Tibial nerve (tissue), 4 donors: ENCODE data around the gene HARS2.

ENCODE experiments used
- EP300 ChIP-seq, 2 donors: sonication (generic); formaldehyde crosslinking; IDR thresholded peaks; one replicate each; pipeline ENCODE4 v1.6.1; 2017; ENCODE audit warnings: antibody characterized with exemption in 2 of 2, mild to moderate bottlenecking in 1 of 2
- POLR2A ChIP-seq, 2 donors: fragments of 450-650 bp; IDR thresholded peaks; one replicate each; pipeline ENCODE4 v1.6.1; 2017; ENCODE audit warnings: antibody characterized with exemption in 2 of 2, mild to moderate bottlenecking in 2 of 2, moderate library complexity in 2 of 2
- TF ChIP-seq, protein P1 (sequence below), 5 experiments: fragments of 200-600 bp in 3 of 5; fragments of 450-650 bp in 2 of 5; sonication (generic) in 3 of 5; IDR thresholded peaks; one replicate each; pipeline ENCODE4 v1.5.1; 2016 to 2019; ENCODE audit warnings: antibody characterized with exemption in 5 of 5, mild to moderate bottlenecking in 3 of 5, moderate library complexity in 2 of 5

- TF ChIP-seq, protein P1, sequence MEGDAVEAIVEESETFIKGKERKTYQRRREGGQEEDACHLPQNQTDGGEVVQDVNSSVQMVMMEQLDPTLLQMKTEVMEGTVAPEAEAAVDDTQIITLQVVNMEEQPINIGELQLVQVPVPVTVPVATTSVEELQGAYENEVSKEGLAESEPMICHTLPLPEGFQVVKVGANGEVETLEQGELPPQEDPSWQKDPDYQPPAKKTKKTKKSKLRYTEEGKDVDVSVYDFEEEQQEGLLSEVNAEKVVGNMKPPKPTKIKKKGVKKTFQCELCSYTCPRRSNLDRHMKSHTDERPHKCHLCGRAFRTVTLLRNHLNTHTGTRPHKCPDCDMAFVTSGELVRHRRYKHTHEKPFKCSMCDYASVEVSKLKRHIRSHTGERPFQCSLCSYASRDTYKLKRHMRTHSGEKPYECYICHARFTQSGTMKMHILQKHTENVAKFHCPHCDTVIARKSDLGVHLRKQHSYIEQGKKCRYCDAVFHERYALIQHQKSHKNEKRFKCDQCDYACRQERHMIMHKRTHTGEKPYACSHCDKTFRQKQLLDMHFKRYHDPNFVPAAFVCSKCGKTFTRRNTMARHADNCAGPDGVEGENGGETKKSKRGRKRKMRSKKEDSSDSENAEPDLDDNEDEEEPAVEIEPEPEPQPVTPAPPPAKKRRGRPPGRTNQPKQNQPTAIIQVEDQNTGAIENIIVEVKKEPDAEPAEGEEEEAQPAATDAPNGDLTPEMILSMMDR (IDR thresholded peaks at IDR 0.05) = no peak
- no peak for TF ChIP-seq POLR2A (IDR thresholded peaks at IDR 0.05)
- TF ChIP-seq EP300 (IDR thresholded peaks at IDR 0.05) = no peak
These were observed 22.4 kb downstream of the HARS2 start for GRCh38 chr5:140713562-140714094.
